ENCODE measurements around the gene GNAZ. TPM values are rescaled to one million over a fixed set of nuclear protein-coding genes. Genes with fewer than 3 reads are reported as not detected.

GNAZ gene
- total RNA-seq, 1 donor from 2014 or later, result 2.1 TPM

DNA sequence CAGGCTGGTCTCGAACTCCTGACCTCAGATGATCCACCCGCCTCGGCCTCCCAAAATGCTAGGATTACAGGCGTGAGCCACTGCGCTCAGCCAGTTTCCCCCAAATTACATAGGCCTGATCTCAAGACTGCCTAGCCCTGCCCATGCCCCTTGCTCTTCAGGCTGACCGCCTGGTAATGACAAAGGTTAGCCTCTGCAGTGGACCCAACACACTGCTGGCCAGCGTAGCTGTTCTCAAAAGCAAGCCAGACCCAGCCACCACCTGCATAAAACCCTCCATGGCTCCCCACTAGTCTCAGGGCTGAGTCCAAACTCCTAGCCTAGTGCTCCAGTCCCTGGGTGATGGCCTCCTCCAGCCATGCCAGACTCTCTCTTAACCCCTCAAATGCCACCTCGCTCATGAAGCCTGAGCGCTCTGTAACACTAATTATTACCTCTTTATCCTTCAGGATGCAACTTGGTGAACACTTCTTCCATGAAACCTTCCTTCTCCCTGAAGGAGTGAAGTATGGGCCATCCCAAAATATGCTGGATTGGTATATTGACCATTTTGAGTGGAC lies 72.3 kb downstream of the GNAZ start:
- Histone ChIP-seq H3K9me3 (ENCODE audit: control insufficient read depth in 3 of 3, low read length in 3 of 3) (no peaks in the 10 kb centered on the region), H3K36me3 (ENCODE audit: control insufficient read depth in 3 of 3, insufficient read depth in 3 of 3, low read length in 3 of 3) (no peaks in the 10 kb centered on the region), H3K4me3 (ENCODE audit: low read length in 3 of 3) (no peak overlapping the region), H3K27me3 (ENCODE audit: control insufficient read depth in 3 of 3, insufficient read depth in 3 of 3, low read length in 3 of 3) (peaks cover 10 to 28% (median 12%) of the 10 kb centered on the region in 3 donors), H3K4me1 (ENCODE audit: control insufficient read depth in 3 of 3, insufficient read depth in 3 of 3, low read length in 3 of 3) (peaks cover 4 to 19% (median 19%) of the 10 kb centered on the region in 3 donors), H3K9ac (ENCODE audit: low read depth in 1 of 3, low read length in 3 of 3) (no peak overlapping the region), H3K27ac (ENCODE audit: low read depth, low read length) (no peak overlapping the region)

DNA sequence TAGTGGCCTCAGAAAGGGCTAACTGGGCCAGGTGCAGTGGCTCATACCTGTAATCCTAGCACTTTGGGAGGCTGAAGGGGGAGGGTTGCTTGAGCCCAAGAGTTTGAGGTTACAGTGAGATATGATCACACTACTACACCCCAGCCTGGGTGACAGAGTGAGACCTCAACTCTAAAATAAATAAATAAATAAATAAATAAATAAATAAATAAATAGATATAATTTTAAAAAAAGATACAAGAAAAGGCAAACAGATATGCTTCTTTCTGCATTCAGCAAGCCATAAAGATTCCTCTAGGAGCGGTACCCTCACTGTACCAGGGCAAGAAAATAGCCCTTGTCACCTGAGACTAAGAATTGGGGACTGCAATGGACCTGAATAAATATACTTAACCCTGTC lies 72.8 kb downstream of the GNAZ start:
- Histone ChIP-seq H3K4me1 (ENCODE audit: control insufficient read depth in 3 of 3, insufficient read depth in 3 of 3, low read length in 3 of 3) (peaks cover 4 to 19% (median 19%) of the 10 kb centered on the region in 3 donors), H3K9me3 (ENCODE audit: control insufficient read depth in 3 of 3, low read length in 3 of 3) (no peaks in the 10 kb centered on the region)

DNA sequence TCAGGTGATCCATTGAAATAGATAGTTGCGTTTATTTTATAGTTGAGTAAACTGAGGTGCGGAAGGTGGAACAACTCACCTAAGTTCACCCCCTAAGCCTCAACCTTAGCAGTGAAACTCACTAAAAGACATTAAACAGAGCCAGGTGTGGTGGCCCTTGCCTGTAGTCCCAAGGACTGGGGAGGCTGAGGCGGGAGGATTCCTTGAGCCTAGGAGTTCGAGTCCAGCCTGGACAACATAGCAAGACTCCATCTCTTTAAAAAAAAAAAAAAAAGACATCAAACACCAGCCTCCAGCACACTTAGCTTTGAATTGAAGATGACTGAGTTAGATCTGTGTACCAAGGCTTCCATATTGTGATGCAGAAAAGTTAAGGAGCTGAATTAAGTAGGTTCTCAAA lies 74.1 kb downstream of the GNAZ start:
- peaks cover 10 to 32% (median 12%) of the 10 kb centered on the region in 3 donors for H3K27me3 ChIP-seq (ENCODE audit: control insufficient read depth in 3 of 3, insufficient read depth in 3 of 3, low read length in 3 of 3)
- peaks cover 4 to 20% (median 19%) of the 10 kb centered on the region in 3 donors for H3K4me1 ChIP-seq (ENCODE audit: control insufficient read depth in 3 of 3, insufficient read depth in 3 of 3, low read length in 3 of 3)
- H3K9ac ChIP-seq (ENCODE audit: low read depth in 1 of 3, low read length in 3 of 3), result no peak overlapping the region
- H3K4me3 ChIP-seq (ENCODE audit: low read length in 3 of 3), result no peak overlapping the region
- no peak overlapping the region for H3K27ac ChIP-seq (ENCODE audit: low read depth, low read length)
- no peaks in the 10 kb centered on the region for H3K9me3 ChIP-seq (ENCODE audit: control insufficient read depth in 3 of 3, low read length in 3 of 3)
- H3K36me3 ChIP-seq (ENCODE audit: control insufficient read depth in 3 of 3, insufficient read depth in 3 of 3, low read length in 3 of 3), result no peaks in the 10 kb centered on the region

More for the DNA sequence above, 72.8 kb downstream of the GNAZ start:
- Histone ChIP-seq H3K27me3 (ENCODE audit: control insufficient read depth in 3 of 3, insufficient read depth in 3 of 3, low read length in 3 of 3) (peaks cover 10 to 28% (median 12%) of the 10 kb centered on the region in 3 donors), H3K9ac (ENCODE audit: low read depth in 1 of 3, low read length in 3 of 3) (no peak overlapping the region), H3K36me3 (ENCODE audit: control insufficient read depth in 3 of 3, insufficient read depth in 3 of 3, low read length in 3 of 3) (no peaks in the 10 kb centered on the region), H3K4me3 (ENCODE audit: low read length in 3 of 3) (no peak overlapping the region), H3K27ac (ENCODE audit: low read depth, low read length) (no peak overlapping the region)

DNA sequence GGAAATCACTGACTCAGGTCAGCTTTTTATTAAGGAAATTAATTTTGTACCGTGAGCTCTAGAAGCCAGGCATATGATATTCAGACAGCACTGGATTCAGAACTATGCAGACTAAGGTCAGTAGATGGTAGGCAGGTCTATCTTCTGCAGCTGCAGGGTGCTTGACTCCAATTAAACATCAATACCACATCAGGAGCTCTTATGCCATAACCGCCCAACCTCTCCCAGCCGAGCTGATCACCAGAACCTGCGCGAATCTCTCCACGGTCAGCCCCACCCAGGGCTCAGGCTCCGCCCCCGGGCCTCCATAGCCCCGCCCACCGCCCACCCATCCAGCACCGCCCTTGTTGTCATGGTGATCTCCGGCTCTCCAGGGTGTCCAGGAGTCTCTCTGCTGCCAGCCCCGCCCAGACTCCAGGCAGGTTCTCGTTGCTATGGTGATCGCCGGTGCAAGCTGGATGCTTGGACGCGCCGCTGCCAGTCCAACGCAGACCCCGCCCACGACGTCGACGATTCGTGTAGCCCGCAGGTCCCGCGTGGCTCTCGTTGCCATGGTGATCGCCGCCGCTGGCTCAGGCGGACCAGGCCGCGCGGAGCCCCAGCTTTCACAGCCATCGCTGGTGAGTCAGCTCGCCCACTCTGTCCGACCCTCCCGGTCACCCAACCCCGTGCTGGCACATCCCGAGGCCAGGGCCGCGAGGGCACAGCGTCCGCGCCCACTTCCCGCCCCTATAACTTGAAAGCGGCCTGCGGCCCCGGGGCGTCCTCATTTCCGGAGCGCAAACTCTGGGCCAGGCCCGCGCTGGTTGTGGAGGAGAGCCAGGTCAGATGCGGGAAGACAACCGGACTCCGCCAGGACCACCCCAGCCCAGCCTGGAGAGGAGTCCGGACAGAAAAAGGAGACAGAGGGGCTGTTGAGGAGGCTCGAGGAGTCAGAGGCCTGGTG lies 74.9 kb downstream of the GNAZ start, which contains the start of gene RAB36:
RAB36 (plus strand) TSS at position 546 of the 946 bp plus-strand sequence. CDS start 1,140 bp downstream, outside the sequence.
- Histone ChIP-seq H3K9me3 (ENCODE audit: control insufficient read depth in 3 of 3, low read length in 3 of 3) (no peaks in the 10 kb centered on the region), H3K4me3 (ENCODE audit: low read length in 3 of 3) (peak within 1 kb of the TSS; percentile 23 to 59 (median 49)), H3K27ac (ENCODE audit: low read depth, low read length) (peak within 1 kb of the TSS; percentile 47), H3K4me1 (ENCODE audit: control insufficient read depth in 3 of 3, insufficient read depth in 3 of 3, low read length in 3 of 3) (peaks cover 4 to 22% (median 19%) of the 10 kb centered on the region in 3 donors), H3K9ac (ENCODE audit: low read depth in 1 of 3, low read length in 3 of 3) (peak within 1 kb of the TSS in 2 of 3 donors; percentile 50 to 54), H3K27me3 (ENCODE audit: control insufficient read depth in 3 of 3, insufficient read depth in 3 of 3, low read length in 3 of 3) (peaks cover 10 to 32% (median 12%) of the 10 kb centered on the region in 3 donors), H3K36me3 (ENCODE audit: control insufficient read depth in 3 of 3, insufficient read depth in 3 of 3, low read length in 3 of 3) (no peaks in the 10 kb centered on the region)

DNA sequence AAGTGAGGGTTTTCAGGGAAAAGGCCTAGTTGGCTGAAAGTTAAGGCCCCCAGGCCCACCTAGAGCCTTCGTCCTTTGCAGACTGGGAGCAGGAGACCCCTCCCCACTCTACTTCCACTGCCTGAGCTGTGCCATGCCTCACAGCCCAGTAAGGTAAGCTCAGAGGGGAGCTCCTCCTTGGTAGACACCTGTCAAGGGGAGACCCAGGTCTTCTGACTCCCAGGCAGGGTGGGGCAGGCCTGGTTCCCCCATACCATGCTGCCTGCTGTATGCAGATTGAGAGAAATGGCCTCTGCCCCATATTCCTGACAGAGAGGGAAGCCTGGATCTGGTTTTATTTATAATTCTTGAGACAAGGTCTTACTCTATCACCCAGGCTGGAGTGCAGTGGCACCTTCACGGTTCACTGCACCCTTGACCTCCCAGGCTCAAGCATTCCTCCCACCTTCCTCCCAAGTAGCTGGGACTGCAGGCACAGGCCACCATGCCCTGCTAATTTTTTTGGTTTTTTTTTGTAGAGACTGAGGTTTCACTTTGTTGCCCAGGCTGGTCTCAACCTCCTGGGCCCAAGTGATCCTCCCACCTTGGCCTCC lies 75.7 kb downstream of the GNAZ start:
- Histone ChIP-seq H3K9ac (ENCODE audit: low read depth in 1 of 3, low read length in 3 of 3) (peak overlapping the region in 2 of 3 donors; percentile 50 to 54), H3K4me1 (ENCODE audit: control insufficient read depth in 3 of 3, insufficient read depth in 3 of 3, low read length in 3 of 3) (peaks cover 4 to 22% (median 19%) of the 10 kb centered on the region in 3 donors), H3K9me3 (ENCODE audit: control insufficient read depth in 3 of 3, low read length in 3 of 3) (no peaks in the 10 kb centered on the region), H3K4me3 (ENCODE audit: low read length in 3 of 3) (peak overlapping the region in 2 of 3 donors; percentile 49 to 59), H3K27me3 (ENCODE audit: control insufficient read depth in 3 of 3, insufficient read depth in 3 of 3, low read length in 3 of 3) (peaks cover 10 to 35% (median 12%) of the 10 kb centered on the region in 3 donors), H3K36me3 (ENCODE audit: control insufficient read depth in 3 of 3, insufficient read depth in 3 of 3, low read length in 3 of 3) (no peaks in the 10 kb centered on the region), H3K27ac (ENCODE audit: low read depth, low read length) (peak overlapping the region; percentile 47)

DNA sequence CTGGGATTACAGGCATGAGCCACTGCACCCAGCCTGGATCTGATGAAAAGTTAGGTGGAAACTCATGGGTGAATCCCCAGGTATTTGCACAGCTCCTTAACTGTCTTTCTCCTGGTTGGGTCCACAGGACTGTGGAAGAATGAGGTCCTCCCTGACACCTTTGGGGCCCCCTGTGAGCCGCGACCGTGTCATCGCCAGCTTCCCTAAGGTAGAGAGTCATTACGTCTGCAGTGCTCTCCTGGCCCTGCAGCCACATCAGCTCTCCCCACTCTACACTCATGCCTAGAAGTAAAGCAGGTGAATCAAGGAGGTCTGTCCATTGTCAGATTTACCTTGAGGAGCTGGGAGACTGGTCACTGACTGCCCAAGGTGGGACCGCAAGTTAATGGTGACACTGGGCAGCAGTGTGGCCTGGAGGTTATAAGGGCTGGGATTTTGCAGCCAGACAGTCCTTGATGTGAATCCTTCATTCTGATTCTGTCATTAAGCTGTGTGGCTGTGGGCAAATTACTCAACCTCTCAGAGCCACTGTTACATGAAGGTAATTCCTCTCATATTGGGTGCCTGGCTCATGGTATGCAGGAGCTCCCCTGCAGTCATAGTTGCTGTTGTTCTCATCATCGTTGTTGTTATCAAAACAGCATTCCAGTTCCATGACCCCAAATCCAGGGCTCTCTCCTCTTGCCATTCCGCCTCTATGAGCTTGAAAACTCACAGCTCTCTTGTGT lies 76.3 kb downstream of the GNAZ start:
- Histone ChIP-seq H3K9ac (ENCODE audit: low read depth in 1 of 3, low read length in 3 of 3) (no peak overlapping the region), H3K4me1 (ENCODE audit: control insufficient read depth in 3 of 3, insufficient read depth in 3 of 3, low read length in 3 of 3) (peaks cover 4 to 23% (median 16%) of the 10 kb centered on the region in 3 donors), H3K4me3 (ENCODE audit: low read length in 3 of 3) (no peak overlapping the region), H3K36me3 (ENCODE audit: control insufficient read depth in 3 of 3, insufficient read depth in 3 of 3, low read length in 3 of 3) (no peaks in the 10 kb centered on the region), H3K27ac (ENCODE audit: low read depth, low read length) (no peak overlapping the region), H3K27me3 (ENCODE audit: control insufficient read depth in 3 of 3, insufficient read depth in 3 of 3, low read length in 3 of 3) (peaks cover 10 to 35% (median 12%) of the 10 kb centered on the region in 3 donors), H3K9me3 (ENCODE audit: control insufficient read depth in 3 of 3, low read length in 3 of 3) (no peaks in the 10 kb centered on the region)

DNA sequence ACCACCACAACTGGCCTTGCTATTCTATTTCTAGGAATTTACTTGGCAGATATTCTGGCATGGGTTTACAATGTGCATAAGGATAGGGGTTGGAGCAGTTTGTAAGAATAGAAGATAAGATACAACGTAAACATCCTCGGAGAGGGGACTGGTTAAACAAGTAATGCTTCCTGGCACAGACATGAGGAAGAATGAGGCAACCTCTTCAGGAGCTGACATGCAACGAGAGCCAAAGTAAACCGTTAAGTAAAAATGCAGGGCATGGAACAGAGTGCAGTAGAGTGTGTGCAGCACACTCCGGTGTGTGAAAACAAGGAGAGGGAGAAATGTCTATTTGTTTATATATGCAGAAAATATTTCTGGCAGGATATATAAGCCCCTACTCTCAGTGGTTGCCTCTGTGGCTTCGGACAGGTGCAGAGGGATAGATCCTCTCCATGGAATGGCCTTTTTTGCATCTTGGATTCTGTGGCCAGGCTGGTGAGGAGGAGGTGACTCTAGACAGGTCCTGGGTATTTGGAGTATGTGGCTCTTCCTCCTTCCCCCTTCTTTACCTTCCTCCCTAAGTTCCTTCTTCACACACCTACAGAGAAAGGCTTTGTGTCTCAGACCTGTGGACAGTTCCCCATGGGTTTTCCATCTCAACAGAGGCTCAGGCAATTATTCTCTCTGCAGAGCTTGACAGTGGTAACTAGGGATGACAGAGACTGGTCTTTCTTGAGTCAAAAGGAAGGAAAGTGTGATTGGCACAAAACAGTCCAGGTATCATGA lies 77.5 kb downstream of the GNAZ start:
- Histone ChIP-seq H3K4me3 (ENCODE audit: low read length in 3 of 3) (no peak overlapping the region), H3K9ac (ENCODE audit: low read depth in 1 of 3, low read length in 3 of 3) (no peak overlapping the region), H3K27me3 (ENCODE audit: control insufficient read depth in 3 of 3, insufficient read depth in 3 of 3, low read length in 3 of 3) (peaks cover 9 to 32% (median 10%) of the 10 kb centered on the region in 3 donors), H3K27ac (ENCODE audit: low read depth, low read length) (no peak overlapping the region), H3K9me3 (ENCODE audit: control insufficient read depth in 3 of 3, low read length in 3 of 3) (no peaks in the 10 kb centered on the region), H3K36me3 (ENCODE audit: control insufficient read depth in 3 of 3, insufficient read depth in 3 of 3, low read length in 3 of 3) (no peaks in the 10 kb centered on the region), H3K4me1 (ENCODE audit: control insufficient read depth in 3 of 3, insufficient read depth in 3 of 3, low read length in 3 of 3) (peaks cover 0 to 18% (median 8%) of the 10 kb centered on the region in 3 donors)

DNA sequence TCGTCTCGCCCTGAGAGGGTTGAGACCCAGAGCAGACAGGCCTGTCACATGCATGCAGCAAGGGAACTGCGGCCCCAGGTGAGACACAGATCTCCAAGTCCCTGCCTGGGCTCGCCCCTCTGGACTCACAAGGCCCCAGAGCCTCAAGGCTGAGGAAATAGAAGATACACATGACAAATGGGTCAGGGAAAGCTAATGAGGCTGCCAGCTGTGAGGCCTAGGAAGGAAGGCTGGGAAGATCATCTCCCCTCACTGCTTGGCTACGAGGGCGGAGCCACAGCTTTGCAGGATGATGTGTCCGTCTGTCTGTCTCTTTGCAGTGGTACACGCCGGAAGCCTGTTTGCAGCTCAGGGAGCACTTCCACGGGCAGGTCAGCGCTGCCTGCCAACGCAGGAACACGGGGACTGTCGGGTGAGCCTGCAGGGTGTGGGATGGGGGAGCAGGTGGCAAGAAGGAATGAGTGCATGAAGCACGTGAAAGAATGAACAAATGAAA lies 79.5 kb downstream of the GNAZ start:
- Histone ChIP-seq H3K27me3 (ENCODE audit: control insufficient read depth in 3 of 3, insufficient read depth in 3 of 3, low read length in 3 of 3) (peaks cover 0 to 21% (median 7%) of the 10 kb centered on the region in 3 donors), H3K27ac (ENCODE audit: low read depth, low read length) (no peak overlapping the region), H3K36me3 (ENCODE audit: control insufficient read depth in 3 of 3, insufficient read depth in 3 of 3, low read length in 3 of 3) (no peaks in the 10 kb centered on the region), H3K4me3 (ENCODE audit: low read length in 3 of 3) (no peak overlapping the region), H3K4me1 (ENCODE audit: control insufficient read depth in 3 of 3, insufficient read depth in 3 of 3, low read length in 3 of 3) (peaks cover 0 to 16% (median 6%) of the 10 kb centered on the region in 3 donors), H3K9ac (ENCODE audit: low read depth in 1 of 3, low read length in 3 of 3) (no peak overlapping the region), H3K9me3 (ENCODE audit: control insufficient read depth in 3 of 3, low read length in 3 of 3) (no peaks in the 10 kb centered on the region)

Measured in skeletal muscle tissue (tissue), 4 donors.